HG03342 (cell line): ENCODE results near the gene SASH3.
A peak's percentile ranks its signal among the peaks of the same experiment; 100 is the strongest.
"Not testable (repeated sequence)": the region's sequence is repeated elsewhere in the genome, so short reads cannot be mapped to it uniquely, and the experiment has no call there.

ENCODE experiments used
- ATAC-seq: cut with Tn5 transposase; IDR thresholded peaks from one replicate; pipeline ENCODE4 v1.9.1; 2021; ENCODE audit warnings: mild to moderate bottlenecking, moderate library complexity; ENCODE audit not compliant: unreplicated experiment

SASH3 gene

DNA sequence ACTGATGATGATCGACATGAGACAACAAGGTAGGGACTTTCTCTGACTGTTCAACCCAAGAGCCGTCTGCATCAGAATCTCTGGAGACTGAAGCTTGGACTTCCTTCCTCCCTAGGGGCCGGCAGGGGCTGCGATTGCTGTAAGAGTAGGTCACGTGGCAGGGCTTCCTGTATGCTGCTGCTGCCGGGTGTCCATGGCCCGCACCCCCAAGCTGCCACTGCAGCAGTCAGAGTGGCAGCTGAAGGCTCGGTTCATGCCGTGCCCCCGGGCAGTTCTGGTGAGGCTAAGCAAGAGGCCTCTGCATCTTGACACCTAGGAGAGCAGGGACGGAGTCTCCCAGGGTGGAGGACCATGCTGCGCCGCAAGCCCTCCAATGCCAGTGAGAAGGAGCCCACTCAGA, at the start of gene SASH3:
TSS of gene SASH3 (plus strand) at position 203 of the 400 bp plus-strand sequence. CDS start at position 352, 149 bp downstream.
- ATAC-seq = peak; percentile 32

DNA sequence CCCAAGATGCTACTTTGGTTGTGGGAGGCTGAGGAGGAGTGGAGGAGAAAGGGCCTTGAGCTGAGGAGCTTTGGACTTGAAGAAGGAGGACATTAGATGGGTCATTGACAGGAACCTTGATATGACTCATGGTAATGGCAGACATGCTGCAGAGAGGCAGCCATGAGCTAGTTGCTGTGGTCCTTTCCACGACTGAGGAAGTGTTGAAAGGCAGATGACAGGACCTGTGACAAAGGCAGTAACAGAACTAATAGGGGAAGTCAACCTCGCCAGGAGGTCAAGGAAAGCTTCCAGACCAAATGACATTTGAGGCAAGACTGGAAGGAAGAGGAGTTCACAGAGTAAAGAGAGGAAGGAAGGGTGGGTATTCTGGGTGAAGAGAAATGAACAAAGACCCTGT, 48.5 kb upstream of the SASH3 start:
- no peak for ATAC-seq

DNA sequence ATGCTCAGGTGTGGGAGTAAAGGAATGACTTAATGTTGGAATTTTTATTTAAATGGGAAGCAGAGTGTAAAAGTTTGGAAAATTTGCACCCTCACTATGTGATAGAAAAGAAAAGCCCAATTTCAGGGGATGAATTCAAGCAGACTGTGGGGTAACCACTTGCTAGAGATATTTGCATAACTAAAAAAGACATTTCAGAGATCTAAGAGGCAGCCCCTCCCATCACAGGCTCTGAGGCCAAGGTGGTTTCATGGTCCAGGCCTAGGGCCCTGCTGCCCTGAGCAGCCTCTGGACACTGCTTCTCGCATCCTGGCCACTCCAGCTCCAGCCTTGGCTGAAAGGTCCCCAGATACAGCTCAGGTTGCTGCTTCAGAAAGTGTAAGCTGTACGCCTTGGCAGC, 46.9 kb upstream of the SASH3 start:
- ATAC-seq = no peak

DNA sequence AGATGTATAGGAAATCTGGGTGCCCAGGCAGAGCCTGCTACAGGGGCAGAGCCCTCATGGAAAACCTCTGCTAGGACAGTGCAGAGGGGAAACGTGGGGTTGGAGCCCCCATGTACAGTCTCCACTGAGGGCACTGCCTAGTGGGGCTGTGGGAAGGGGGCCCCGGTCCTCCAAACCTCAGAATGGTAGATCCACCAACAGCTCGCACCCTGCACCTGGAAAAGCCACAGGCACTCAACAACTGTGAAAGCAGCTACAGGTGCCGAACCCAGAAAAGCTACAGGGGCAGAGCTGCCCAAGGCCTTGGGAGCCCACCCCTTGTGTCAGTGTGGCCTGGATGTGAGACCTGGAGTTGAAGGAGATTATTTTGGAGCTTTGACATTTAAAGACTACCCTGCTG, 46.4 kb upstream of the SASH3 start:
- no peak for ATAC-seq

DNA sequence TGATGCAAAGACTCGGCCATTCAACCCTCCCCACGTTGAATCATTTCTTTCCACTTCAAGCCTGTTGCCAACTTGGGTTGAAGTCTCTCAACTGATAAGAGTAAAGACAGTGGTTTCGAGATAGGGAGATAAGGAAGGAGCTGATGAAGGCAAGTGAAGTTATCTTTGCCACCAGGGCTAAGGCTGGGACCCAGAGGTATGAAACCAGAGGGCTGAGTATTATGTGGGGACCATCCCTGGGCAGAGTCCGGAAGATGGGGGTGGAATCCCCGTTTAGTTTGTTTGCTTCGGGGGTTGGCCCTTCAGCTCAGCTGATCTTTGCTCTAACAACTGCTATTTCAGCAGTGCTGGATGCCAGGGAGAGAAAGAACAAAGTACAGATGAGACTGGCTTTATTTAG, 43.3 kb upstream of the SASH3 start:
- ATAC-seq = no peak

DNA sequence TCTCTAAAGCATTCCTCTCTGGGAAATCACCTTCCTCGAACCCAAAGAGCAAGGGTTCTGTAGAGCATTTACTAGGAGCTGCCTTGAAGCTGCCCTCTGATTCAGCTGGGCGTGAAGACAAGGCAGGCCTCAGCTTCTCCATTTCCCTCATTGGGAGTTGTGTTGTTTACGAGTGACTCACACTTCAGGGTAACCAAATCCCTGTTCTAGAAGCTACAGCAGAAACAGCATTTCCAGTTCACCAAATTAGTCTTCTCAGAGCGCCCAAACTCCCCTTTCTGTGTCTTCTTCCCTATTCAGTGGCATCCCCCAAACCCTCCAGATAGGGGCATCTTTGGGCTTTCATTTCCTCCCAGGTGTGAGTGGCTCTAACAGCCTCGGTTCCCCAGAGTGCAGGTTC, 41.8 kb upstream of the SASH3 start:
- ATAC-seq = no peak

DNA sequence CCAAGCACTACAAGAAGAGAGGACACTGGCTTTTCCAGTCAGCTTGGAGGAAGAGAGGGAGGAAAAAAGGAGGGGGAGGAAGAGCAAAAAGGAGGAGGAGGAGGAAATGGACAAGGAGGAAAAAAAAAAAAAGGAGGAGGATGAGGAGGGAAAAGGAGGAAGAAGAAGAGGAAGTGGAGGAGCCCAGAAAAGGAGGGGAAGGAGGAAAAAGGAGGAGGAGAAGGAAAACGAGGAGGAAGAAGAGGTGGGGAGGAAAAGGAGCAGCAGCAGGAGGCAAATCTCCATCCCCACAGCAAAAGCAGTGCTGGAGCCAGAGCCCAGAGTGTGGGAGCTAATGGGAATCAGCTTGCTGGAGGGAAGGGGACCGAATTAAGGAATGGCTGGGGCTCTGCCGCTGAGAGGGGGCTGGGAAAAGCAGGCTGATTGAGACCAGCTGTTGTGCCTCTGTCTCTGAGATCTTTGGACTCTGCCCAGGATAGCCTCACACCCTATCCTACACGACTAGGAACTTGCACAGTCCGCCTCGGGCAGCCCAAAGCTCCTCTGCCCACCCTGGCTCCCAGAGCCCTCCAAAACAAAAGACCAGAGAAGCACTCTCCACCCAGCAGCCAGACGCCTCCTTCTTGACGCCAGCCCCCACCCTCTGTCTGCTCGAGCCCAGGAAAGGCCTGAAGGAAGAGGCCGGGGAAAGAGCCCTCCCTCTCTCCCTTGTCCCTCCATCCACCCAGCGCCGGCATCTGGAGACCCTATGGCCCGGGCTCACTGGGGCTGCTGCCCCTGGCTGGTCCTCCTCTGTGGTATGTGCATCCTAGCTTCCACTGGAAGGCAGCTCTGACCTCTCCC, 41.1 kb upstream of the SASH3 start, which contains the start of gene XPNPEP2:
TSS of gene XPNPEP2 (plus strand) at position 514 of the 843 bp plus-strand sequence. CDS start at position 749, 235 bp downstream.
- ATAC-seq = no peak

DNA sequence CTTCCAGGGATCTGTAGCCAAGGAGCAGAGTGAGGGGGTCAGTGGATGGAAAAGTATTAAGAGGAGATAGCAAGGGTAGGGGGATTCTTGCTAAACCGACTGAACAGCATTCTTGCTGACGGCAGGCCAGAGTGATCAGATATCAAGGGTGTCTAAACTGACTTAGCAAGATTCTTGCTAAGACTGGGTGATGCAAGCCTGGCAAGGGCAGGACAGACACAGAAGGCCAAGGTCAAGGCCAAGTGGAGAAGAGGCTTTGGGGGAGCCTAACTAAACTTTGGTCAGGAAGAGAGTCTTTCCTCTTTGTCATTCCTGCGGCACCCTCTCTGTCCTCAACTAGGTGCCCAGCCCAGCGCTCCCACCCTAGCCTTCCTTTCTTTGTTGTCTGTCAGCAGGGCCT, 40.2 kb upstream of the SASH3 start:
- ATAC-seq = no peak

DNA sequence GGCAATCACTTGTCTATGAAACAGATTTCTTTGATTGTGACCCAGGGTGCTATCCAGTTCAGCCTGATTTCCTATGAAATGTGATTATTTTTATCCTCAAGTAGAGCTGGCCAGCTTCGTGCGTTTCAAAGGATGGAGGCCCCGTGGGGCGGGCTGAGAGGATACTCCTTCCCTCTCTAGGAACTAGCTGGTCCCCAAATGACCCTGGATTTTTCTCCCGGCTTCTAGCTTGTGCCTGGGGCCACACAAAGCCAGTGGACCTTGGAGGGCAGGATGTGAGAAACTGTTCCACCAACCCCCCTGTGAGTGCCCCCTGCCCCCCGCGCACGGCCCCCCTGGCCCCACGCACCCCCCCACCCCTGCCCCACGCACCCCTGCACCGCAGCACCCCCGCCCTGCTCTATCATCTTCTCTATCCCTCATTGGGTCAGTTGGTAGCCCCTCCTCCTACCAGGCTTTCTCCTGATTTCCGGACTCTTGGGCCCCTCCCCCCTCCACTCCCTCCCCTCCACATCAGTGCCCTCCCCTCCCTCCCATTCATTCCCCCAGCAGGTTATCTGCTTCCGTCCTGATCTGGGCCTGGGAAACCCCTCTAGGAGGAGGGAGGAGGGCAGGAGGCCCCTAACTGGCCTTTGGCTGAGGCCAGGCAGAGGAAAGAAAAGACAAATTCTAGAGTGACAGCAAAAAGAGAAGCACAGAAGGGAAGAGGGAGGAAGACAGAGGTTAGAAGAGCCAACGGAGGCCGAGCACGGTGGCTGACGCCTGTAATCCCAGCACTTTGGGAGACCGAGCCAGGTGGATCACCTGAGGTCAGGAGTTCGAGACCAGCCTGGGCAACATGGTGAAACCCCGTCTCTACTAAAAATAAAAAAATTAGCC, 37.6 kb upstream of the SASH3 start:
- ATAC-seq = no peak

DNA sequence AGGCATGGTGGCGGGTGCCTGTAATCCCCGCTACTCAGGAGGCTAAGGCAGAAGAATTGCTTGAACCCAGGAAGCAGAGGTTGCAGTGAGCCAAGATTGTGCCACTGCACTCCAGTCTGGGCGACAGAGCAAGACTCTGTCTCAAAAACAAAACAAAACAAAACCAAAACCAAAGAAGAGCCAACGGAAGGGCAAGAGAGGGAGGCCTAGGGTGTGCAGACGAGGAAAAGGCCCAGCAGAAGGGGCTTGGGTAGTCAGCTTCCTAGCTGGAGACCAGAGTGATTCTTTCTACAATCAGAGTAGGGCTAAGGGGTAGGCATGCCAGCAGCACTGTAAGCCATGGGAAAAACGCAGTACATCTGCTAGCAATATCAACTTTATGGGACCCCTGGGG, 37.0 kb upstream of the SASH3 start:
- ATAC-seq = not testable (repeated sequence)

DNA sequence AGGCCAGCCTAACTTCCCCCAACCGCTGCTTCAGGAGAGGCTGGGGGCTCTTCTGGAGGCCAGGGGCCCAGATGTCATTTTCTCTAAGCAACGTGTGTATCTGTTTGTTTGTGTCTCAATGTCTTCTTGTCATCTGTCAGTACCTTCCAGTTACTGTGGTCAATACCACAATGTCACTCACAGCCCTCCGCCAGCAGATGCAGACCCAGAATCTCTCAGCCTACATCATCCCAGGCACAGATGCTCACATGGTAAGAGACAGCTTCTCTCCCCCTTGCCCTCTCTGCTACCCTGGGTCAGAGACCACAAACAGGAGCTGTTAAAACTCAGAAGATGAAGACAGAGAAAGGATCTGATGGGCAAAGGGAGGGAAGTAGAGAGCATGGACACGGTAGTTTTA, 35.9 kb upstream of the SASH3 start:
- ATAC-seq = no peak

DNA sequence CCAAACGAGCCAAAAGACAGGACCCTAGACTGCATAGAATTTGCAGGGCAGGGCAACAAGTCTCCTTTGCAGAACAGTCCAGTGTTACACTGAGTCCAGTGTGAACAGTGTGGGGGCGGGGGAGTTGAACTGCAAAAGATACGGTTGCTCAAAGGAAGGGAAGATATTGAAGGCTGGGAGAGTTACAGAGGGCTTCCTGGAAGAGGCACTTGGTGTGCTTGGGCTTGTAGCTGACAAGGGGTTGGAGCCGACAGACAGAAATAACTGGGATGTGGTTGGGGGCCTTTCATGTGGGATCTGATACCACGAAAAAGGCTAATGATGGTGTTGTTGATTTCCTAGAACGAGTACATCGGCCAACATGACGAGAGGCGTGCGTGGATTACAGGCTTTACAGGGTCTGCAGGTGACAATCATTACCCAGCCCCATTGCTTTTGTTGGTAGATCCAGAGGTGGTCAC, 34.9 kb upstream of the SASH3 start:
- ATAC-seq = no peak

DNA sequence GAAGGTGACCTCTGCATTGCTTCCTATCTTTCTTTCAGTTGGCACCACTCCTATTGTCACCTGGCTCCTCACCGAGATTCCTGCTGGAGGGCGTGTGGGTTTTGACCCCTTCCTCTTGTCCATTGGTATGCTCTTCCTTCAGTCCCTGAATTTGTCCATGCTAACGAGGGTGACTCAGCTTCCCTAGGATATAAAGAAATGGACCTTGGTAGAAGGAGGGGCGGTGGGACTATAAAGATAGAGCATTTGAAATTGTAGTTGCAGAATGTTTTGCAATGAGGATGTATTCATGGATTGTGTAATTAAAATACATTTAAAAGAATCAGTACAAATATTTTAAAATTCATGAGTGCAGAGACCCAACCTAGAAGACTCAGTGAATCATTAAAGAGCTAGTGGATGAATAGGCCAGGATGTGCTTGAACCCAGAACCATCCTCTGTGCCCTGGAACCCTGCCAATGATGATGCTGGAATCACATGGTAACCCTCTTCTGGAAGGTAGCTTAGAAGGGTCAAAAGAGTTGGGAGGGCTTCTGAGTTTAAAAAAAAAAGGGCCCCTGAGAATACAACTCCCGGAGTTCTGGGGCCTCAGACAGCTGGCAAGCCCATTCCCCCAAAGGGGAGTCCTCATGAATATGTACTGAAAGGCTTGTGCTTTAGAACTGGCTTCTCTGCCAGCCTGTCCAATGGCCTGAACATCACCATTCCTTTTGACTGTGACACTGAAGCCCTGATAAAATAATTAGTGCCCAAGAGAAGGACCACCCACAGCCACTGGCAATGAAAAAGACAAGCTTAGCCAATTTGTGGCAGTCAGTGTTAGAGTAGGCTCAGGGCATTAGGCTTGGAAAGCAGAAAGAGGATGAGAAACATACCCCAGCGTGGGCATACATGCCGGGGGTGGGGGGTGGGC, 32.9 kb upstream of the SASH3 start:
- ATAC-seq = no peak

DNA sequence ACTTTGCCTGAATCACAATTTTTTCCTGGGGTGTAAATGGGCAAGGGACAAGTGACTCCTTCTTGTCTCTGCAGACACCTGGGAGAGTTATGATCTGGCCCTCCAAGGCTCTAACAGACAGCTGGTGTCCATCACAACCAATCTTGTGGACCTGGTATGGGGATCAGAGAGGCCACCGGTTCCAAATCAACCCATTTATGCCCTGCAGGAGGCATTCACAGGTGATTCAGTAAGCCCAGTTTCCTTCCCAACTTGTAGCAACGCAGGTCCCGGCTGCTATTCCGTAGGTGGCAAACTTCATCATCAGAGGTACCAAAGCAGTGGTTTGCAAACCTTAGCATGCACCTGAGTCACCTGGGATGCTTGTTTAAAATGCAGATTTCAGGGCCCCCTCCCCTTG, 32.2 kb upstream of the SASH3 start:
- no peak for ATAC-seq

DNA sequence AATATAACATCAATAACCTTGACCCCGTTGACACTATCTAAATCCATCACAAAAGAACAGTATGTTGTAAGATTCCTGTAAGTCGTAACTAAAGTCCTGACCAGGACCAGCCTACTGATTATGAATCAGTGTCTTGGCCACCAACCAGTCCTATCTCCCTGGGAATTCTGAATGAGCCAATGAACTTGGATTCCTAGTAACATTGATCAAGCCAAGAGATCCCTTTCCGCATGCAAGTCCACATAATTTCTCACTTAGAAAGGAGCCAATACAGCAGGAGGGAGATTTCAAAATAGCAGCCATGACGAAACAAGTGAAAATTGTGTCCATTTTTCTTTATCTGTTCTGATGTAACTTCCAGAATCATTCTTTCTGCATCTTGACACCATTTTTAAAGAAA, 31.4 kb upstream of the SASH3 start:
- no peak for ATAC-seq

DNA sequence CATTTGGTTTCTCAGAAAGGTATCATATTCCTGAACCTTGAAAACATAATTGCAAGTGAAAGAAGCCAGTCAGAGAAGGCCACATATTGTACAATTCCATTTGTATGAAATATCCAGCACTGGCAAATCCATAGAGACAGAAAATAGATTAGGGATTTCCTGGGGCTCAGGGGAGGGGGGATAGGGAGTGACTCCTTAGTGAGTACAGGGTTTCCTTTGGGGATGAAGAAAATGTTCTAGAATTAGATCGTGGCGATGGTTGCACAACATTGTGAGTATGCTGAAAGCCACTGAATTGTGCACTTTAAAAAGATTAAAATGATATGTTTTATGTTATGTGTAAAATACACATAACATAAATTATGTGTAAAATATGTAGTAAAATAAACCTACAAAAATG, 30.7 kb upstream of the SASH3 start:
- ATAC-seq = no peak

DNA sequence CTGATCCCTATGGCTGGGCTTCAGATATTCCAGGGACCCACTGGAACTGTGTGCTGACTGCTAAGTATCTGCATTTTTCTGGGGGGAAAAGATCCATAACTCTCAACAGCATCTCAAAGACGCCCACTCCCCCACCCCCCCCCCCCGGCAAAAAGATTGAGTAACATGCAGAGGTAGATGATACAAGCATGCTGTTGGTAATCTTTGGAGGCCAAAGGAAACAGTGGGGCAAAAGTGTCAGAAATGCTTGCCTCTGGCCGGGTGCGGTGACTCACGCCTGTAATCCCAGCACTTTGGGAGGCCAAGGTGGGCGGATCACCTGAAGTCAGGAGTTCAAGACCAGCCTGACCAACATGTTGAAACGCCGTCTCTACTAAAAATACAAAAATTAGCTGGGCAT, 28.8 kb upstream of the SASH3 start:
- ATAC-seq = no peak

DNA sequence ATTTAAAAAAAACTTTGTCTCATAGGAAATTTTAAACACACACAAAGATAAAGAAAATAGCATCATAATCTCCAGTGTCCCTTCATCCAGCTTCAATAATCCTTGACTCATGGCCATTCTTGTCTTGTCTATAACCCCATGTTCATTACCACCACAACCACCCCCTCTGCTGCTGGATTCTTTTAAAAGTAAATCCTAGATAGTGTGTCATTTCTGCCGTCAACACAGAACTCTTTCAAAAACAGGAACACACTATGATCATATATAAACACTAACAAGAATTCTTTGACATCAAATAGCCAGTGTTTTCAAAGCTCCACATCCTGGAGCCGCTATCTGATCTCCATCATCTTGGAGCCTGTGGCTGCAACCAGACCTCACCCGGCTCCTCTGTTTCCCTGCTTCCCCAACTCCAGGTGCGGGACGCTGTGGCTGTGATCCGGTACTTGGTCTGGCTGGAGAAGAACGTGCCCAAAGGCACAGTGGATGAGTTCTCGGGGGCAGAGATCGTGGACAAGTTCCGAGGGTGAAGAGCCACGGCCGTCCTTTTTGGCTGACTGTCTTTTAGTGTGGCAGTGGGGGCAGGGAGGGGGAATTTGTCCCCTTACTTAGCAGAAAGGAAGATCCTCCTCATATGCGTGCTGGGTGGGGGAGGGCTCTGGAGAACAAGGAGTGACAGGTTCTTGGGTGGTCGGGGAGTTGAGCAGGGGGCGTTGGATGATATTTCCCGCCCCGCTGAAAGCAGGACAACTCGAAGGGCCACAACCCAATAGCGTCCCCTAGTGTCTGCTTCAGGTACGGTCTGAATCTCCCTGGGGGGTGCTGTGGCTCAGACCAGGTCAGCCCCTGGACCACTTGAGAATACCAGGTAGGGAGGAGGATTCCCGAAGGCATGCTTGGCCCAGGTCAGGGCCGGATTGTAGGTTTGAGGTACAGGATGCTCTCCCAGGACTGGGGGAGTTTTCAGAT, 25.4 kb upstream of the SASH3 start:
- ATAC-seq = no peak

DNA sequence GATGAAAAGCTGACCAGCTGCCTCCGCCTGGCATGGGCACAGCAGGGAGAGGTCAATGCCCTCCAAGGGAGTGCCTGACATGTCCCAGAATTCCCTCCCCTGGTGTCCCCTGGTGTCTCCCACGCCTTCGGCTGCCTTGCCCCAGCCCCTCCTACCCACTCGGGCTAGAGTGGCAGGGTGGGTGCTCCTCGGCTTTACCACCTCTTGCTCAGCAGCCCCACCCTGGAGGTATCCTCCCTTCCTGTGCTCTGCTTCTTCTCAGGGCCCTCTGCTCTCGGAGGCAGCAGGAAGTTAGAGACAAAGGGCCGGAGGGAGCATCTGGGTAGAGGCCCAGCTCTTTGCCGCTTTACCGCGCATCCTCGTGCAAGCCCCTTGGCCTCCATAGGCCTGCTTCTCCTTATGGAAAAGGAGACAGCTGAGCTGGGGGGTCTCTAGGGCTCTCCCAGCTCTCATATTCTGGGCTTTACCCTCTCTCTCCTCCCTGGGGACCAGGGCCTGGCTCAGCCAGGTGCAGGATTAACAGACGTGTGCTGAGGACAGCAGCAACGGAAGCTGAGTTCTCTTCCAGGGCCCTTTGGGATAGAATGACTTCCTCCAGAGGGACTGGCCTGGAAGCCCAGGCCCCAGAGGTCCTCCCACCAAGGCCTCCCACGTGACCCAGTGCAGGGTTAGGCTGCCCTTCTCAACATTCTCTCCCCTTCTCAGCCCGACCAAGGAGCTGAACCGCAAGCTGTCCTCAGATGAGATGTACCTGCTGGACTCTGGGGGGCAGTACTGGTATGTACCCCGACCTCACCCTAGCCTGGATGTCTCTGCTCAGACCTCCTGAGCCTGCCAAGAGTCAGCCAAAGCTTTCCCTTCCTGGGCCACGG, 23.7 kb upstream of the SASH3 start:
- peak; percentile 35 for ATAC-seq
